ENCODE data around the gene ETS1.

The ETS1 gene

GRCh38 chr11:128476049-128476448, 111.3 kb downstream of the ETS1 start:
- Histone ChIP-seq H3K9me3 (replicated peaks in 1 of 11) (peaks cover 0 to 22% (median 18%) of the 10 kb centered on the region in 11 experiments; a peak in 14 of 22 replicates), H3K4me2 (no peak overlapping the region)
- TF ChIP-seq Cebpa-rat (IDR thresholded peaks at IDR 0.05): no peak

GRCh38 chr11:128474036-128474874, 113.1 kb downstream of the ETS1 start:
- peaks cover 4 to 47% (median 22%) of the 10 kb centered on the region in 10 experiments; a peak in 19 of 20 replicates for H3K4me1 ChIP-seq
- H3K4me3 ChIP-seq: no peak overlapping the region

More at GRCh38 chr11:128476049-128476448, 111.3 kb downstream of the ETS1 start:
- peaks cover 1 to 69% (median 51%) of the 10 kb centered on the region in 11 experiments; a peak in 20 of 22 replicates for H4K20me1 ChIP-seq
- no peaks in the 10 kb centered on the region for H3K27me3 ChIP-seq
- peaks cover 85 to 98% (median 98%) of the 10 kb centered on the region in 11 experiments for H3K36me3 ChIP-seq
- H3K9ac ChIP-seq: no peak overlapping the region
- no peak overlapping the region for H3K27ac ChIP-seq
- no peak overlapping the region for H3K4me3 ChIP-seq
- peaks cover 12 to 64% (median 26%) of the 10 kb centered on the region in 10 experiments; a peak in 19 of 20 replicates for H3K4me1 ChIP-seq

GRCh38 chr11:128473636-128474035, 113.7 kb downstream of the ETS1 start:
- Histone ChIP-seq H3K4me1 (peaks cover 4 to 47% (median 20%) of the 10 kb centered on the region in 10 experiments; a peak in 19 of 20 replicates), H3K9ac (no peak overlapping the region), H3K4me2 (no peak overlapping the region), H4K20me1 (peaks cover 3 to 80% (median 63%) of the 10 kb centered on the region in 11 experiments; a peak in 20 of 22 replicates), H3K27ac (no peak overlapping the region), H3K4me3 (no peak overlapping the region), H3K27me3 (no peaks in the 10 kb centered on the region), H3K36me3 (peaks cover 84 to 98% (median 96%) of the 10 kb centered on the region in 11 experiments), H3K9me3 (replicated peaks in 1 of 11) (peaks cover 0 to 8% (median 2%) of the 10 kb centered on the region in 11 experiments; a peak in 5 of 22 replicates)
- no peak for TF ChIP-seq Cebpa-rat (IDR thresholded peaks at IDR 0.05)

More at GRCh38 chr11:128474036-128474874, 113.1 kb downstream of the ETS1 start:
- Histone ChIP-seq H3K4me2 (no peak overlapping the region), H3K9ac (0 out of 22 replicates have a peak overlapping the region, but pooled peaks of 1 of the 11 experiments have one; percentile 2), H3K36me3 (peaks cover 84 to 98% (median 96%) of the 10 kb centered on the region in 11 experiments), H3K27me3 (no peaks in the 10 kb centered on the region), H4K20me1 (peaks cover 3 to 75% (median 58%) of the 10 kb centered on the region in 11 experiments; a peak in 20 of 22 replicates), H3K27ac (peak overlapping the region in 1 of 11 experiments; percentile 8; a peak in 1 of 22 replicates), H3K9me3 (replicated peaks in 1 of 11) (peaks cover 0 to 9% (median 6%) of the 10 kb centered on the region in 11 experiments; a peak in 8 of 22 replicates)
- no peak for TF ChIP-seq Cebpa-rat (IDR thresholded peaks at IDR 0.05)

GRCh38 chr11:128472128-128473089, 114.9 kb downstream of the ETS1 start:
- Histone ChIP-seq H3K27ac (no peak overlapping the region; a peak in 1 of 22 replicates), H3K9ac (no peak overlapping the region), H3K4me1 (peaks cover 4 to 56% (median 19%) of the 10 kb centered on the region in 10 experiments; a peak in 18 of 20 replicates), H4K20me1 (peaks cover 3 to 92% (median 73%) of the 10 kb centered on the region in 11 experiments; a peak in 20 of 22 replicates), H3K4me3 (no peak overlapping the region), H3K9me3 (replicated peaks in 1 of 11) (peaks cover 0 to 5% (median 0%) of the 10 kb centered on the region in 11 experiments; a peak in 2 of 22 replicates), H3K4me2 (peak overlapping the region in 2 of 11 experiments; percentile 4 to 8; a peak in 3 of 22 replicates), H3K27me3 (no peaks in the 10 kb centered on the region), H3K36me3 (peaks cover 86 to 100% (median 98%) of the 10 kb centered on the region in 11 experiments)
- no peak for TF ChIP-seq Cebpa-rat (IDR thresholded peaks at IDR 0.05)

GRCh38 chr11:128471138-128471661, 116.2 kb downstream of the ETS1 start:
- Histone ChIP-seq H3K36me3 (peaks cover 86 to 100% (median 98%) of the 10 kb centered on the region in 11 experiments), H3K4me2 (peak overlapping the region in 3 of 11 experiments; percentile 7 to 15 (median 8); a peak in 3 of 22 replicates), H3K27ac (no peak overlapping the region), H3K9me3 (replicated peaks in 1 of 11) (no peaks in the 10 kb centered on the region), H3K9ac (no peak overlapping the region), H3K4me3 (no peak overlapping the region), H4K20me1 (peaks cover 5 to 93% (median 83%) of the 10 kb centered on the region in 11 experiments; a peak in 20 of 22 replicates), H3K27me3 (no peaks in the 10 kb centered on the region), H3K4me1 (peaks cover 4 to 64% (median 19%) of the 10 kb centered on the region in 10 experiments; a peak in 17 of 20 replicates)
- TF ChIP-seq Cebpa-rat (IDR thresholded peaks at IDR 0.05): no peak

GRCh38 chr11:128470081-128470480, 117.3 kb downstream of the ETS1 start:
- H3K27me3 ChIP-seq: no peaks in the 10 kb centered on the region
- H3K9me3 ChIP-seq (replicated peaks in 1 of 11): no peaks in the 10 kb centered on the region
- no peak overlapping the region for H3K27ac ChIP-seq
- H3K4me1 ChIP-seq: peaks cover 8 to 72% (median 19%) of the 10 kb centered on the region in 10 experiments; a peak in 17 of 20 replicates
- peaks cover 91 to 100% (median 98%) of the 10 kb centered on the region in 11 experiments for H3K36me3 ChIP-seq
- H3K4me3 ChIP-seq: no peak overlapping the region
- H3K4me2 ChIP-seq: no peak overlapping the region
- no peak for TF ChIP-seq Cebpa-rat (IDR thresholded peaks at IDR 0.05)
- peaks cover 5 to 97% (median 89%) of the 10 kb centered on the region in 11 experiments; a peak in 20 of 22 replicates for H4K20me1 ChIP-seq
- no peak overlapping the region for H3K9ac ChIP-seq

GRCh38 chr11:128469220-128469619, 118.1 kb downstream of the ETS1 start:
- Histone ChIP-seq H3K9ac (no peak overlapping the region), H3K4me1 (peaks cover 8 to 69% (median 19%) of the 10 kb centered on the region in 10 experiments; a peak in 17 of 20 replicates), H3K36me3 (peaks cover 93 to 100% (median 98%) of the 10 kb centered on the region in 11 experiments), H3K27ac (no peak overlapping the region), H3K9me3 (replicated peaks in 1 of 11) (no peaks in the 10 kb centered on the region), H3K4me3 (no peak overlapping the region), H3K27me3 (no peaks in the 10 kb centered on the region), H3K4me2 (no peak overlapping the region), H4K20me1 (peaks cover 5 to 97% (median 89%) of the 10 kb centered on the region in 11 experiments; a peak in 20 of 22 replicates)
- TF ChIP-seq Cebpa-rat (IDR thresholded peaks at IDR 0.05): no peak

- H3K9ac ChIP-seq: no peak overlapping the region
- peaks cover 92 to 100% (median 98%) of the 10 kb centered on the region in 11 experiments for H3K36me3 ChIP-seq
Observed at GRCh38 chr11:128468111-128468510, 119.2 kb downstream of the ETS1 start.

More at GRCh38 chr11:128468111-128468510, 119.2 kb downstream of the ETS1 start:
- Histone ChIP-seq H3K4me2 (no peak overlapping the region), H3K4me1 (peaks cover 8 to 60% (median 16%) of the 10 kb centered on the region in 10 experiments; a peak in 16 of 20 replicates), H3K4me3 (no peak overlapping the region), H4K20me1 (peaks cover 5 to 97% (median 79%) of the 10 kb centered on the region in 11 experiments; a peak in 20 of 22 replicates), H3K9me3 (replicated peaks in 1 of 11) (no peaks in the 10 kb centered on the region), H3K27ac (no peak overlapping the region; a peak in 1 of 22 replicates), H3K27me3 (no peaks in the 10 kb centered on the region)
- no peak for TF ChIP-seq Cebpa-rat (IDR thresholded peaks at IDR 0.05)
